ENCODE results near the gene BEST2. TPM values are rescaled to one million over a fixed set of nuclear protein-coding genes. Genes with fewer than 3 reads are reported as not detected.
"Not testable (repeated sequence)": the region's sequence is repeated elsewhere in the genome, so short reads cannot be mapped to it uniquely, and the experiment has no call there.

Gene BEST2
- total RNA-seq, 1 experiment from 2014 or later: 0.10 TPM

- peaks cover 48% of the 10 kb centered on the region for H3K79me2 ChIP-seq (ENCODE audit: insufficient read depth, low read length)
- peak within 1 kb of the TSS; percentile 88 for H3K27ac ChIP-seq (ENCODE audit: low read depth, low read length)
- BruUV-seq (replicated peaks): no TSS peak
- no peaks in the 10 kb centered on the region for H3K9me2 ChIP-seq (ENCODE audit: insufficient read depth)
- intact Hi-C loops (cut with micrococcal nuclease): no loop called here
- ChIA-PET RAD21 (ENCODE audit: low non-redundant PET in 1 of 2, low total read pairs in 2 of 2, uncharacterized antibody in 2 of 2, unreplicated experiment in 2 of 2) (interaction anchor here in 1 of 2 experiments (0.6 kb wide), 1 partner anchor 146 kb away, joined by 4 read pairs; no protein-coding TSS in a partner anchor), CTCF (interaction anchor here (1.2 to 3.0 kb wide), 3 partner anchors 10 to 124 kb away, joined by 4 to 17 read pairs (median 6); partner anchors contain the start of gene TRIR), POLR2A (interaction anchor here (1.5 to 3.9 kb wide), 3 partner anchors 10 to 68 kb away, joined by 8 to 32 read pairs (median 23); partner anchors contain the start of genes DHPS and JUNB)
- peak within 1 kb of the TSS; percentile 93 for H3K9ac ChIP-seq (ENCODE audit: low read length)
- no peaks in the 10 kb centered on the region for H3K27me3 ChIP-seq (ENCODE audit: insufficient read depth, low read length)
- ATAC-seq: peak; percentile 35
- peak within 1 kb of the TSS; percentile 82 to 93 for H3K4me3 ChIP-seq (replicated peaks in 1 of 2; ENCODE audit: low read depth in 1 of 2, low read length in 2 of 2)
- H4K20me1 ChIP-seq (ENCODE audit: insufficient read depth): no peaks in the 10 kb centered on the region
- H3K4me1 ChIP-seq (ENCODE audit: control insufficient read depth in 1 of 2, insufficient read depth in 2 of 2, low read length in 2 of 2): peaks cover 0 to 38% of the 10 kb centered on the region in 2 experiments; a peak in 3 of 4 replicates
- peaks cover 8 to 19% of the 10 kb centered on the region in 2 experiments; a peak in 3 of 4 replicates for H3K36me3 ChIP-seq (ENCODE audit: control insufficient read depth in 1 of 2, insufficient read depth in 2 of 2, low read length in 2 of 2)
- DNase-seq (ENCODE audit: low read depth, low spot score): peak; percentile 24
- TF ChIP-seq, protein P1, sequence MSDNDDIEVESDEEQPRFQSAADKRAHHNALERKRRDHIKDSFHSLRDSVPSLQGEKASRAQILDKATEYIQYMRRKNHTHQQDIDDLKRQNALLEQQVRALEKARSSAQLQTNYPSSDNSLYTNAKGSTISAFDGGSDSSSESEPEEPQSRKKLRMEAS (IDR thresholded peaks at IDR 0.05): peak; percentile 89
- TF ChIP-seq YY1 (IDR thresholded peaks at IDR 0.05; ENCODE audit: extremely low read depth, insufficient replicate concordance, low read depth, low read length): no peak
- no peak for TF ChIP-seq TCF7L2 (IDR thresholded peaks at IDR 0.05; ENCODE audit: borderline replicate concordance, extremely low read depth, insufficient read depth, insufficient read length)
- TF ChIP-seq ZFX (IDR thresholded peaks at IDR 0.05): no peak
- no peak for TF ChIP-seq REST (IDR thresholded peaks at IDR 0.05; ENCODE audit: low read depth)
- H2AFZ ChIP-seq (ENCODE audit: low read depth, low read length, poor library complexity, severe bottlenecking): no peak within 1 kb of the TSS
- no peaks in the 10 kb centered on the region for H3K9me3 ChIP-seq (ENCODE audit: control insufficient read depth in 1 of 2, insufficient read depth in 1 of 2, low read depth in 1 of 2, low read length in 2 of 2)
- H3K4me2 ChIP-seq (ENCODE audit: low read length): peak within 1 kb of the TSS; percentile 78
These were observed 27.8 kb upstream of the BEST2 start, which contains the start of gene TNPO2 for GRCh38 chr19:12723641-12724426. Gene TNPO2, minus strand, starts transcription at chr19:12723932. Its CDS starts 2,955 bp downstream, at chr19:12720977.

DNA sequence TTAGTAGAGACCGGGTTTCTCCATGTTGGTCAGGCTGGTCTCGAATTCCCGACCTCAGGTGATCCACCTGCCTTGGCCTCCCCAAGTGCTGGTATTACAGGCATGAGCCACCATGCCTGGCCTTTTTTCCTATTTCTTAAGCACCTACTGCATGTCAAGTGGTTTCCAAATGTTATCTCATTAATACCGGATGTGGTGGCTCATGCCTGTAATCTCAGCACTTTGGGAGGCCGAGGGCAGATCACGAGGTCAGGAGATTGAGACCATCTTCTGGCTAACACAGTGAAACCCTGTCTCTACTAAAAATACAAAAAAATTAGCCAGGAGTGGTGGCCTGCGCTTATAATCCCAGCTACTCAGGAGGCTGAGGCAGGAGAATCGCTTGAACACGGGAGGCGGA is 26.0 kb upstream of the BEST2 start:
- CTCF ChIA-PET: not testable (repeated sequence)
- H3K36me3 ChIP-seq (ENCODE audit: control insufficient read depth in 1 of 2, insufficient read depth in 2 of 2, low read length in 2 of 2): peaks cover 21 to 26% of the 10 kb centered on the region in 2 experiments

More for the DNA sequence above, 26.0 kb upstream of the BEST2 start:
- H3K9me3 ChIP-seq (ENCODE audit: control insufficient read depth in 1 of 2, insufficient read depth in 1 of 2, low read depth in 1 of 2, low read length in 2 of 2); H3K27ac ChIP-seq (ENCODE audit: low read depth, low read length); H3K4me3 ChIP-seq (replicated peaks in 1 of 2; ENCODE audit: low read depth in 1 of 2, low read length in 2 of 2); DNase-seq (ENCODE audit: low read depth, low spot score); H3K4me2 ChIP-seq (ENCODE audit: low read length); H3K27me3 ChIP-seq (ENCODE audit: insufficient read depth, low read length); ATAC-seq; BruUV-seq (replicated peaks); H4K20me1 ChIP-seq (ENCODE audit: insufficient read depth); H2AFZ ChIP-seq (ENCODE audit: low read depth, low read length, poor library complexity, severe bottlenecking); H3K9ac ChIP-seq (ENCODE audit: low read length); RAD21 ChIA-PET (ENCODE audit: low non-redundant PET in 1 of 2, low total read pairs in 2 of 2, uncharacterized antibody in 2 of 2, unreplicated experiment in 2 of 2); intact Hi-C loops (cut with micrococcal nuclease); H3K9me2 ChIP-seq (ENCODE audit: insufficient read depth): not testable (repeated sequence)
- POLR2A ChIA-PET: interaction anchor here (1.1 kb wide), 1 partner anchor 9 kb away, joined by 3 read pairs; no protein-coding TSS in a partner anchor
- Histone ChIP-seq H3K79me2 (ENCODE audit: insufficient read depth, low read length) (peaks cover 42% of the 10 kb centered on the region), H3K4me1 (ENCODE audit: control insufficient read depth in 1 of 2, insufficient read depth in 2 of 2, low read length in 2 of 2) (peaks cover 0 to 33% of the 10 kb centered on the region in 2 experiments; a peak in 3 of 4 replicates)

All from HCT116 (cell line).